HepG2 (cell line): Measurements from ENCODE around the gene SEMA3C.

Experiments used
- EZH2 ChIP-seq: conservative IDR thresholded peaks from 2 replicates; pipeline ENCODE4 v1.6.1; 2012; ENCODE audit warnings: mild to moderate bottlenecking, low read depth, low read length, moderate library complexity
- HDAC2 ChIP-seq: sonication (generic); formaldehyde crosslinking; IDR thresholded peaks from 2 replicates; pipeline ENCODE4 v1.4.0; 2020; ENCODE audit warnings: missing genetic modification reagents
- MZF1 ChIP-seq: sonication (generic); formaldehyde crosslinking; IDR thresholded peaks from 2 replicates; pipeline ENCODE4 v1.8.1; 2023; ENCODE audit warnings: mild to moderate bottlenecking, missing genetic modification reagents, borderline replicate concordance
- NFKB2 ChIP-seq: sonication (generic); formaldehyde crosslinking; IDR thresholded peaks from 2 replicates; pipeline ENCODE4 v1.4.0; 2020; ENCODE audit warnings: missing genetic modification reagents, borderline replicate concordance

GRCh38 chr7:80869821-80870751 is 48.8 kb downstream of the SEMA3C start:
- TF ChIP-seq EZH2: no peak
- TF ChIP-seq MZF1: no peak
- no peak for TF ChIP-seq NFKB2
- no peak for TF ChIP-seq HDAC2 (CRISPR knock-in tag)
